ENCODE data around the gene SETMAR. TPM values are rescaled to one million over a fixed set of nuclear protein-coding genes. Genes with fewer than 3 reads are reported as not detected.

The SETMAR gene
- polyA plus RNA-seq, 1 of the 3 experiments (the other 2 are of a cell fraction): 10.6 TPM

- no peak for TF ChIP-seq REST (IDR thresholded peaks at IDR 0.05; ENCODE audit: low read depth, low read length)
- peak; percentile 47 for TF ChIP-seq NRF1 (IDR thresholded peaks at IDR 0.05; ENCODE audit: low read depth, low read length)
- TF ChIP-seq SMC3 (IDR thresholded peaks at IDR 0.05; ENCODE audit: low read depth, low read length): no peak
- no peak for TF ChIP-seq ZBTB33 (IDR thresholded peaks at IDR 0.05; ENCODE audit: borderline replicate concordance, low read depth)
- TF ChIP-seq RCOR1 (IDR thresholded peaks at IDR 0.05; ENCODE audit: low read length): no peak
- TF ChIP-seq MAX (IDR thresholded peaks at IDR 0.05; ENCODE audit: low read depth): peak; percentile 94
- peak; percentile 59 for TF ChIP-seq CHD2 (IDR thresholded peaks at IDR 0.05; ENCODE audit: low read length, partially characterized antibody)
- TF ChIP-seq RFX5 (IDR thresholded peaks at IDR 0.05; ENCODE audit: low read length): no peak
Observed at GRCh38 chr3:4303187-4304123, at the start of gene SETMAR (continued).

- ChIA-PET POLR2A (no interaction called here), CTCF (interaction anchor here (2.2 kb wide), 1 partner anchor 10 kb away, joined by 7 read pairs; no protein-coding TSS in a partner anchor)
- no peak overlapping the region for H3K4me2 ChIP-seq
- DNase-seq: no peak
- no peak overlapping the region for H3K9ac ChIP-seq
- no peak overlapping the region for H3K27ac ChIP-seq (ENCODE audit: low read depth in 2 of 2, low read length in 1 of 2)
- no peaks in the 10 kb centered on the region for H3F3A ChIP-seq (replicated peaks; ENCODE audit: insufficient read depth)
- H2AFZ ChIP-seq (ENCODE audit: low read depth): no peak overlapping the region
- no peaks in the 10 kb centered on the region for H3K4me1 ChIP-seq (ENCODE audit: control insufficient read depth in 1 of 2, insufficient read depth in 2 of 2, low read depth in 1 of 2, low read length in 1 of 2)
- H3K27me3 ChIP-seq (ENCODE audit: insufficient read depth): no peaks in the 10 kb centered on the region
- H3K9me2 ChIP-seq: no peaks in the 10 kb centered on the region
- no peak overlapping the region for H3K4me3 ChIP-seq (ENCODE audit: low read depth in 2 of 2, low read length in 1 of 2)
- no peaks in the 10 kb centered on the region for H4K20me1 ChIP-seq (ENCODE audit: insufficient read depth)
- no peaks in the 10 kb centered on the region for H3K9me3 ChIP-seq
- no peaks in the 10 kb centered on the region for H3K36me3 ChIP-seq (replicated peaks in 1 of 2; ENCODE audit: control insufficient read depth in 1 of 2, insufficient read depth in 2 of 2, low read length in 1 of 2)
- no peaks in the 10 kb centered on the region for H3K79me2 ChIP-seq (ENCODE audit: insufficient read depth)
- WGBS (ENCODE audit: low lambda C conversion rate): 0% methylated on average over 6 of the region's 6 CpGs
- TF ChIP-seq MXI1 (IDR thresholded peaks at IDR 0.05; ENCODE audit: low read depth, low read length) (no peak), CTCF (IDR thresholded peaks at IDR 0.05) (no peak), SIN3A (IDR thresholded peaks at IDR 0.05; ENCODE audit: borderline replicate concordance, low read depth, low read length) (no peak), EZH2phosphoT487 (IDR thresholded peaks at IDR 0.05; ENCODE audit: borderline replicate concordance, low read depth) (no peak)
Observed at GRCh38 chr3:4261406-4261805, 41.8 kb upstream of the SETMAR start.

Measured in SK-N-SH (cell line).